GM06990 (cell line): ENCODE results near the gene POC1A.

Experiments
- DNase-seq: peaks from one replicate; pipeline ENCODE4 v3.0.0-alpha.2; 2011; ENCODE audit not compliant: insufficient read length; ENCODE audit errors: extremely low read depth
- H3K27me3 ChIP-seq: replicated peaks from 2 replicates; pipeline ENCODE4 v1.6.0; 2011; ENCODE audit warnings: low read length; ENCODE audit not compliant: control insufficient read depth, insufficient read depth
- H3K36me3 ChIP-seq: 2 replicates; pipeline ENCODE4 v1.5.1; 2011; ENCODE audit warnings: low read length; ENCODE audit not compliant: control insufficient read depth, insufficient read depth
- H3K4me3 ChIP-seq: replicated peaks from 2 replicates; pipeline ENCODE4 v1.5.1; 2011; ENCODE audit warnings: low read depth, mild to moderate bottlenecking, control low read depth, low read length
- CTCF ChIP-seq: IDR thresholded peaks from 2 replicates; pipeline ENCODE4 v1.5.1; 2011; ENCODE audit warnings: low read length, control low read depth, mild to moderate bottlenecking, inconsistent platforms; ENCODE audit not compliant: insufficient read depth, poor library complexity, severe bottlenecking

Gene POC1A

GRCh38 chr3:52086976-52087663 lies 67.1 kb downstream of the POC1A start:
- DNase-seq = no peak
- Histone ChIP-seq H3K36me3 (no peaks in the 10 kb centered on the region; the same call in 1 of the 2 replicates), H3K27me3 (no peaks in the 10 kb centered on the region), H3K4me3 (no peak overlapping the region)
- TF ChIP-seq CTCF = no peak

GRCh38 chr3:52086461-52086860 lies 67.8 kb downstream of the POC1A start:
- Histone ChIP-seq H3K27me3 (no peaks in the 10 kb centered on the region), H3K4me3 (no peak overlapping the region), H3K36me3 (no peaks in the 10 kb centered on the region; the same call in 1 of the 2 replicates)
- DNase-seq = no peak
- no peak for TF ChIP-seq CTCF

- no peaks in the 10 kb centered on the region; the same call in 1 of the 2 replicates for H3K36me3 ChIP-seq
- no peak for DNase-seq
- no peak for TF ChIP-seq CTCF
- H3K4me3 ChIP-seq = no peak overlapping the region
- no peaks in the 10 kb centered on the region for H3K27me3 ChIP-seq
These were observed 68.4 kb downstream of the POC1A start for GRCh38 chr3:52085681-52086282.

GRCh38 chr3:52084954-52085680 lies 69.1 kb downstream of the POC1A start:
- peaks cover 2% of the 10 kb centered on the region for H3K36me3 ChIP-seq
- DNase-seq = no peak
- H3K27me3 ChIP-seq = no peaks in the 10 kb centered on the region
- TF ChIP-seq CTCF = no peak
- no peak overlapping the region for H3K4me3 ChIP-seq

GRCh38 chr3:52084216-52084945 lies 69.8 kb downstream of the POC1A start:
- DNase-seq = no peak
- Histone ChIP-seq H3K36me3 (peaks cover 2% of the 10 kb centered on the region), H3K4me3 (no peak overlapping the region), H3K27me3 (no peaks in the 10 kb centered on the region)
- TF ChIP-seq CTCF = no peak
